DMS114 treated with DMSO at 0.1 percent for 48 hours (cell line): ENCODE results near the gene SVIL.
"Not testable (repeated sequence)": the region's sequence is repeated elsewhere in the genome, so short reads cannot be mapped to it uniquely, and the experiment has no call there.

ENCODE experiments used
- DNase-seq: peaks from one replicate; lab custom pipeline; 2025; ENCODE audit not compliant: unreplicated experiment; lab: John Stamatoyannopoulos, UW

The SVIL gene

GRCh38 chr10:29582769-29583168, 52.0 kb downstream of the SVIL start:
- DNase-seq: not testable (repeated sequence)

- no peak for DNase-seq
Observed at GRCh38 chr10:29579455-29579970, 55.3 kb downstream of the SVIL start.

GRCh38 chr10:29578457-29578856, 56.3 kb downstream of the SVIL start:
- DNase-seq: no peak

- no peak for DNase-seq
Observed at GRCh38 chr10:29576681-29577080, 58.1 kb downstream of the SVIL start.

GRCh38 chr10:29575098-29575455, 59.7 kb downstream of the SVIL start:
- no peak for DNase-seq

GRCh38 chr10:29574212-29575097, 60.3 kb downstream of the SVIL start:
- DNase-seq: not testable (repeated sequence)

GRCh38 chr10:29570248-29570647, 64.5 kb downstream of the SVIL start:
- DNase-seq: not testable (repeated sequence)

GRCh38 chr10:29569795-29570194, 65.0 kb downstream of the SVIL start:
- DNase-seq: no peak

GRCh38 chr10:29567003-29567402, 67.8 kb downstream of the SVIL start:
- no peak for DNase-seq

GRCh38 chr10:29566209-29566608, 68.6 kb downstream of the SVIL start:
- not testable (repeated sequence) for DNase-seq

GRCh38 chr10:29563420-29564035, 71.2 kb downstream of the SVIL start:
- DNase-seq: no peak

GRCh38 chr10:29563006-29563405, 71.8 kb downstream of the SVIL start:
- DNase-seq: not testable (repeated sequence)

GRCh38 chr10:29559996-29560395, 74.8 kb downstream of the SVIL start:
- no peak for DNase-seq

GRCh38 chr10:29557665-29558064, 77.1 kb downstream of the SVIL start:
- no peak for DNase-seq

- no peak for DNase-seq
Observed at GRCh38 chr10:29555746-29556481, 78.9 kb downstream of the SVIL start.

GRCh38 chr10:29555091-29555745, 79.6 kb downstream of the SVIL start:
- DNase-seq: no peak

GRCh38 chr10:29554660-29555059, 80.1 kb downstream of the SVIL start:
- no peak for DNase-seq

GRCh38 chr10:29553544-29554250, 81.1 kb downstream of the SVIL start:
- DNase-seq: no peak

- DNase-seq: not testable (repeated sequence)
Observed at GRCh38 chr10:29553116-29553515, 81.7 kb downstream of the SVIL start.

GRCh38 chr10:29549493-29549892, 85.3 kb downstream of the SVIL start:
- not testable (repeated sequence) for DNase-seq
